ENCODE results near the gene GEMIN8. TPM values are rescaled to one million over a fixed set of nuclear protein-coding genes. Genes with fewer than 3 reads are reported as not detected.

Gene GEMIN8
- total RNA-seq, 1 donor from 2014 or later, result 10.9 TPM

- peak; percentile 32 for DNase-seq
Measured at GRCh38 chrX:14015941-14016340, 13.8 kb downstream of the GEMIN8 start.

DNA sequence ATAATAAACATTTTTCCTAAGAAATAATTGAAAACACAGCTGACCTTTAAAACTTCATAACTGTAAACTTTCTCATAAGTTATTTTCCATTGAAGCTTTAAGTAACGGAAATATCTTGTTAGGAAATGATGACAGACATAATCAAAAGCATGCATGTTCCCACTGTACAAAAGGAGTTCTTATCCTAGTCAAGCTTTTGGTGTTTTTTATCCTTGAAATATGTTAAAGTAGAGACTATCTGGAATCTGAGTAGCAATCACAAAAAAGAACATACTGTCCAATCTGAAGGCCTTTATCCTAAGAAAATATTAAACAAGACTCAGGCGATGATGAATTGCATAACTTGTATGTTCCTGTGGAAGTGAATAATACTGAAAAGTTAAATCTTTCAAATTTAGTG, 14.4 kb downstream of the GEMIN8 start:
- DNase-seq, result peak; percentile 5

- DNase-seq, result no peak
Measured at GRCh38 chrX:14014526-14014925, 15.2 kb downstream of the GEMIN8 start.

- peak; percentile 54 for DNase-seq
Measured at GRCh38 chrX:14013054-14013453, 16.6 kb downstream of the GEMIN8 start.

DNA sequence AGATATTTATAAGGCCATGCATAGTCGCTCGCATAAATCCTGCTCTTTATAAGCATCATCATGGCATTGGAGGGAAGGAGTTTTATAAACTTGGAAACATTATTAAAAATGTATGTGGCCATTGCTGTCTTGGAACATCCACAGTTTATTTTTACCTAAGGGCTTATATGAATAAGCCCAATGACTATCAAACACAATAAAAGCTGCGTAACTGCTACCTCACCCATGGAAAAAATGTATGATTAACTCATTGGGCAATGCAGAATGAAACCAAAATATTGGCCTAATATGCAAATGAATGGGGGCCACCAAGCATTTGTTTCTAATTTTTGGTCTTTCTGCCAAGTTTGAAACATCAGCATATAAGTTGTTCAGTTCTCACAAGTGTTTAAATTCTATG, 19.1 kb downstream of the GEMIN8 start:
- DNase-seq, result no peak

DNA sequence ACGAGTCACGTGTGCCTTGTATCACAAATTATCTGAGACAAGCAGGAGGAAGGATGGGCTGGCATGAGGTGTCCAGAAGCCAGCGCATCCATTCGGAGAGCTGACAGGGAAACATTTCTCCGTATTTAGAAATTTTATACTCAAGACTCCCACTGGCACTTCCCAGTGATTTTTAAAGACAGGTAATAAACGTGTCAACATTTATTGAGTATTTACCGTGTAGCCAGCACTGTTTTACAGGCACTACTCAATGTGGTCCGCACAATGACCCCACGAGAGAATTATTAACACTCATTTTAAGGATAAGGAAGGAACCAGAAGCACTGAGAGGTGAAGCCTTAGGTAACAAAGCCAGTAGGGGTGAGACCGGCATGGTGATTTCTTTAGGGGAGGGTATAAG, 23.2 kb downstream of the GEMIN8 start:
- DNase-seq, result no peak

- DNase-seq, result no peak
Measured at GRCh38 chrX:14003876-14004425, 25.7 kb downstream of the GEMIN8 start.

- no peak for DNase-seq
Measured at GRCh38 chrX:14003028-14003427, 26.7 kb downstream of the GEMIN8 start.

DNA sequence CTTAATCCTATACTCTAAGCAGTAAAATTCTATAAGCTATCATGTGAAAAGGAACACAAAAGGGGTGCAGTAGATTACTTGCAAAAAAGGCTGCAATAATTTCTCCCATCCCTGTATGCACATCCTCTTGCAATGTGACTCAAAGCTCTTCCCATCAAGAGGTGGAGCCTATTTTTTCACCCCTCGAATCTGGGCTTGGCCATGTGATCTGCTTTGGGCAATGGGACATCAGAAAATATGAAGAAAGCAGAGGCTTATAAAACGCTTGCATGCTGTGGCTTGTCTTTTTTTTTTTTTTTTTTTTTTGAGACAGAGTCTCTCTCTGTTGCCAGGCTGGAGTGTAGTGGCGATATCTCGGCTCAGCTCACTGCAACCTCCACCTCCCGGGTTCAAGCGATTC, 33.0 kb downstream of the GEMIN8 start:
- DNase-seq, result no peak

GRCh38 chrX:13994536-13995080, 35.1 kb downstream of the GEMIN8 start:
- no peak for DNase-seq

DNA sequence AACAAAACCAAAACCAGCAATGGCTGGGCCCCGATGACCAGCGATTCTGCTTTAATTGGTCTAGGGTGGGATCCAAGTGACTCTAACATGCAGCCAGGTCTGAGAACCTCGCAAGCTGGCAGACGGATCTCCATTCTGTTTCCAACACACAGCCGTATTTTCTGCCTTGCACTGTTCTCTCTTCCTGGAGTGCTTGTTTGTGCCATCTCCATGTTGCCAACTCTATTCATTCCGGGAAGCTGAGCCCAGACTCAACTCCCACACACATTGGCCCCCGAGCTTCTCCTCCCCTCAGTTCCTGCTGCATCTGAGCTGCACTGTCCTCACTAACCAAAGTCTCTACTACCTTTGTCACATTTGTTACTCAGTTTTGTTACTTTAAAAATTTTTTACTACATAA, 35.6 kb downstream of the GEMIN8 start:
- no peak for DNase-seq

DNA sequence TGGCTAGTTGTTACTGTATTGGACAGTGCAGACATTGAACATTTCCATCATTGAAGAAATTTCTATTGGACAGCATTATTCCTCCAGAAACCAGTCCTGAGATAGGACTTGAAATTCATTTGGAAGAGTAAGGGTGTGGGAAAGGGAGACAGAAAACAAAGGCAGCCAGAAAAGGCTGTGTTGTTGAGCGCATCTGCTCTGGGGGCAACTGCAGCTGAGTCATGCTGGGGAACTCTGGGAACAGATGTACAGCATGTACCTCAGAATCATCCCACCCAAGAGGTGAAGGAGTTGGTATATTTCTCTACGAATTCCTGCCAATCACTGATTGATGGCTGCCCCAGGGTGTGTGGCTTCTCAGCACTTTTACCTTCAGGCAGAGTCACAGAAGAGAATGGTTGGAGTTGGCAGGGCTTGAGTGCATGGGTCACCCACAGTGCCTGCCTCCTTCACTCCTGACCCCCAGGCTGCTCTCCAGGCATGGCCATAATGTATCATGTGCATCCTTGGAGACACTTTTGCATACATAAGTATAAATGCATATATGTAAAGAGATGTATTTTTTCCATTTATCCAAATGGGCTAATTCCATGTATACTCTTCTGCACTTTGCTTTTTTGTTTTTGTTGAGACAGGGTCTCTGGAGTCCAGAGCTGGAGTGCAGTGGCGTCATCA, 39.4 kb downstream of the GEMIN8 start:
- peak; percentile 13 for DNase-seq

- DNase-seq, result no peak
Measured at GRCh38 chrX:13985697-13986435, 43.8 kb downstream of the GEMIN8 start.

GRCh38 chrX:13983734-13984133, 46.0 kb downstream of the GEMIN8 start:
- no peak for DNase-seq

DNA sequence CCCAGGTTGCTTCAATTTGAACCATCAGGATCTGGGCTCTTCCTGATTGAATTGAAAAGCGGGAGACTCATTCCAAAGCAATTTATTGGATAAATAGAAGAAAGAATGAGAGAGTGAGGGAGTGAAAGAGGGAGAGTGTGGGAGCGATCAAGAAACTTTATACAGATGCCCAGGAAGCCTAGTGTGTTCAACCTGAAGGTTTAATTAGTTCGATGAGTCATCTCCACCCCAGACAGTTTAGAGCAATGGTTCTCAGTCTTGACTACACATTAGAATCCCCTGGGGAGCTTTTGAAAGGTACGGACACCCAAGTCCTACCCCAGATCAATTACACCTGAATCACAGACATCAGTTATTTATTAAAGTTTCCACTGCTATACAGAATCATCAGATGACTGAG, 61.5 kb downstream of the GEMIN8 start:
- DNase-seq, result no peak

DNA sequence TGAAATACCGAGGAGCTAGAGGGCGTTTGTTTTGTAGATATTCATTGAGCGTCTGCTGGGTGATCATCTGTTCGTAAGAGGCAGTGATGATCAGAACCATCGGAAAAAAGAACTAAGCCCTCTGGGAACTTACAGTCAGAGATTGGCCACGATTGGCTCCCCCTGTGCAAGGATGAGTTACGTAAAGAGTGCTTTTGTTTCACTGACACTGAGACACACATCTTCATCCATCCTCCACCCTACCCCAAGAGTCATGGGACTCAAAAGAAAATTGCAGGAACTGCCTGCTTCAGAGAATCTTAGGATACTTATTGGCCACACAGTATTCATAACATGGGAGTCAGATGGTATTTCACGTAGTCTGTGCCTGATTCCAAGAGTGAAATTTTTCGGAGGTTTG, 62.1 kb downstream of the GEMIN8 start:
- DNase-seq, result no peak

DNA sequence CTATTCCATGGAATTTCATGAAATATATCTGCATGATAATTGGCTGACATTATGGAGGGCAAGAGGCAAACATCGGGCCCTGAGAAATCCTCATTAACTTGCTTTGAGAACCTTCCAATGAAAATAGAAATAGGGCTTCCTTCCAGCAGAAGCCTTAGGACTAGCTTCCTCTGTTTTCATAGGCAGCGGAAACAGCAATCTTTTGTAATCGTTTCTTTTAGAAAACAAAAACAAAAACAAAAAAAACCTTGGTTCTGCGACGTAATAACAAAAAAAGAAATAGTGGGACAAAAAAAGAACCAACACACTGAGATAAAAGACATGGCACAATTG, 62.9 kb downstream of the GEMIN8 start:
- DNase-seq, result no peak

DNA sequence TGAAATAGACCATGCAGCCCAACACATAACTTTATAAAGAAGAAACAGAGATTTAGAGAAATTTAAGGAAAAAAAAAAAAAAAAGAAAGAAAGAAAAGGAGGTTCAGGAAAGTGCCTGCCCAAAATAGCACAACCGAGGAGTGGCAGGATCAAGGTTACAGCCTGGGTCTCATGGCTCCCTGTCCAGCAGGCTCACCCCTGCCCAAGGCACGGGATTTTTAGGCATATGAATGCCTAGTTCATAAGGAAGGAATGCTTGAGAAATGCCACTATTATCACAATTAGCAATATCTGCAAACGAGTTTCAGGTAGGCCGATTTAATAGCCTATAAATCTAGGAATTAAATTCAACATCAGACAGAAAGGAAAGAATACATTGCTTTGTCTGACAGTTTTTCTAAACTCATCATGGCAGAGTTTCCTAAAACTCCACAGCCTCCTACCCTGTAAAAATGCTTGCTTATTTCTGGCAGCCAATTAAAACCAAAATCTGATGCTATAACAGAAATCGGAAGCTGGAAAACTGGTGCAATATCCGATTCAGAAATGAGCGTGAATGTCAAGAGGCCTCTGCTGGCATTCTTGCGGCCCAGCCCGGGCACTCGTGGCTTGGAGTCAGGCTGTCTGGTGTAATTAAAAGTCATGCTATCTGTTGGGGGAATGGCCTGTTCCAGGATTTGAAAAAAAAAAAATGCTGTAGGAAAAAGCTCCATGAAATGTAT, 63.5 kb downstream of the GEMIN8 start:
- DNase-seq, result peak; percentile 73

DNA sequence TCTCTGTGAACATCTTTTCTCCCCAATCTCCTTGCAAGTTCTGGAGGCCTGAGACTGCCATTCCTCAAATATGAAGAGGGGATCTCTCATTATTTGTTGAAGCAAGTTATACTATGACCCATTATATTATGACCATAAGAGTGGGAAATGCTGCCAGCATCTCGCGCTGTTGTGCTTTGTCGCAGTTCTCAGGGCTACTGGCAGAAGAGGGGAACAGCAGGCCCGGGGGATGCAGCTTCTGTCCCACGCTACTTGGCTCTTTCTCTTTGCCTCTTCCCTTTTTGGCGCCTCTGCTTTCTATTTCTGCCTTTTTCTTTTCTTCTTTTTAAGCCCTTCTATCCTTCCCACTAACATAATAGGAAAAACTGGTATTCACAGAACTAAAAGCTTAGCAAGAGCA, 64.2 kb downstream of the GEMIN8 start:
- DNase-seq, result no peak

DNA sequence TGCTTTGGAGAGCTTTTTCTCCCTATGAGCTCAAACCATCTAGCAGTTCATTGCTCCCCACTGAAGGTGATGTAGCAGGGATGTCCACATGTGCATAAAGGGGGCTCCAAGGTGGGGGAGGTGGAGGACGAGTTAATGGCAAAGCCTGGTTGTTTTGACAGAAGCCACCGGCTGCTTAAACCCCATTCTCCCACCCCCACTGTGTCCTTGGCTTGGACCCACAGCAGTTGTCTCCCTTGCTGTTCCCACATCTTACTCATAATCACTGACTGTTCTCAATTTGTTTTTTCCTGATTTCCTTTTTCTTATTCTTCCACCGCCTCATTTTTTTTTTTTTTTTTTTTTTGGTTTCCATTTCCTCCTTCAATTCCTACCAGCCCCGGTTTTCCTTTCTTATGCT, 72.7 kb downstream of the GEMIN8 start:
- DNase-seq, result no peak

All from tongue (tissue), 2 donors.